ENCODE measurements around the gene COG2. TPM values are rescaled to one million over a fixed set of nuclear protein-coding genes. Genes with fewer than 3 reads are reported as not detected.

The COG2 gene
- total and polyA plus RNA-seq, 2 of the 8 experiments (the other 6 are each of a cell fraction or from before 2014, with no cell fraction given), result 10.3 to 36.7 TPM

- Histone ChIP-seq H4K20me1 (replicated peaks in 1 of 2; ENCODE audit: control insufficient read depth in 1 of 2, insufficient read depth in 2 of 2, low read length in 2 of 2) (no peaks in the 10 kb centered on the region), H2BK20ac (ENCODE audit: low read length) (no peak overlapping the region), H3K27me3 (replicated peaks in 1 of 4; ENCODE audit: control insufficient read depth in 3 of 4, extremely low read depth in 1 of 4, insufficient read depth in 3 of 4, low read length in 3 of 4) (no peaks in the 10 kb centered on the region), H2AK5ac (ENCODE audit: low read depth, low read length) (no peak overlapping the region), H3K79me2 (ENCODE audit: control insufficient read depth in 1 of 2, insufficient read depth in 2 of 2, low read length in 2 of 2) (no peaks in the 10 kb centered on the region), H2BK15ac (ENCODE audit: low read length) (no peak overlapping the region), H3K23me2 (ENCODE audit: low read depth, low read length) (no peaks in the 10 kb centered on the region), H2BK5ac (ENCODE audit: low read depth, low read length) (no peak overlapping the region), H2BK12ac (ENCODE audit: low read depth, low read length) (no peak overlapping the region), H3K4ac (replicated peaks; ENCODE audit: insufficient read length, low read depth, low read length) (no peak overlapping the region), H3K36me3 (ENCODE audit: control insufficient read depth in 2 of 4, insufficient read depth in 4 of 4, low read length in 3 of 4) (no peaks in the 10 kb centered on the region), H3K14ac (ENCODE audit: insufficient read length) (no peak overlapping the region), H4K5ac (ENCODE audit: insufficient read length, low read depth, low read length) (no peak overlapping the region), H3K9ac (replicated peaks in 1 of 4; ENCODE audit: extremely low read depth in 1 of 4, low read depth in 3 of 4, low read length in 3 of 4) (no peak overlapping the region), H2BK120ac (replicated peaks; ENCODE audit: low read depth, low read length) (no peak overlapping the region), H3K23ac (ENCODE audit: insufficient read length) (no peak overlapping the region), H3K4me1 (replicated peaks in 1 of 4; ENCODE audit: control insufficient read depth in 3 of 4, insufficient read depth in 4 of 4, low read length in 3 of 4) (peaks cover 0 to 4% (median 0%) of the 10 kb centered on the region in 4 experiments; a peak in 2 of 7 replicates), H3K27ac (ENCODE audit: low read depth, low read length) (no peak overlapping the region), H3K9me3 (ENCODE audit: insufficient read depth in 2 of 2, low read depth in 1 of 2, low read length in 1 of 2) (no peaks in the 10 kb centered on the region), H4K91ac (replicated peaks; ENCODE audit: insufficient read length, low read length) (no peak overlapping the region), H3K4me2 (ENCODE audit: insufficient read depth in 1 of 2, low read depth in 2 of 2, low read length in 2 of 2) (no peak overlapping the region), H3K4me3 (ENCODE audit: extremely low read depth in 1 of 4, insufficient read depth in 2 of 4, low read depth in 3 of 4, low read length in 4 of 4) (no peak overlapping the region), H3K79me1 (ENCODE audit: low read depth, low read length) (no peaks in the 10 kb centered on the region), H3K18ac (ENCODE audit: extremely low read depth, low read length) (no peak overlapping the region), H4K8ac (ENCODE audit: extremely low read depth, insufficient read depth, low read length) (no peak overlapping the region), H2AFZ (ENCODE audit: low read length) (no peak overlapping the region), H3K56ac (replicated peaks; ENCODE audit: insufficient read length, low read depth, low read length) (no peak overlapping the region)
- FAIRE-seq (no peak), DNase-seq (ENCODE audit: low read depth in 1 of 2, low spot score in 2 of 2) (no peak)
- TF ChIP-seq GTF2F1 (IDR thresholded peaks at IDR 0.05; ENCODE audit: borderline replicate concordance, low read depth, low read length) (no peak), POU5F1 (IDR thresholded peaks at IDR 0.05; ENCODE audit: low read depth, low read length) (no peak), FOSL1 (IDR thresholded peaks at IDR 0.05; ENCODE audit: insufficient read depth, low read depth, low read length) (no peak), ATF3 (IDR thresholded peaks at IDR 0.05; ENCODE audit: insufficient read depth, low read depth, low read length) (no peak), BCL11A (IDR thresholded peaks at IDR 0.05; ENCODE audit: low read depth in 2 of 2, low read length in 2 of 2) (no peak), NRF1 (IDR thresholded peaks at IDR 0.05; ENCODE audit: low read depth, low read length) (no peak)
- POLR2A ChIA-PET (ENCODE audit: partially characterized antibody), result no interaction called here
- CTCF ChIA-PET (ENCODE audit: partially characterized antibody), result interaction anchor here (0.6 to 3.0 kb wide), 4 partner anchors 34 to 72 kb away, joined by 4 to 12 read pairs (median 4); partner anchors contain the start of gene COG2
- WGBS, 2 experiments (ENCODE audit: extremely low coverage in 1 of 2, insufficient coverage in 1 of 2, insufficient read length in 1 of 2, insufficient replicate concordance in 2 of 2, low coverage in 1 of 2, low lambda C conversion rate in 2 of 2, missing lambda C conversion rate in 1 of 2), result 91% methylated on average over 17 of the region's 17 CpGs; no CpG with 5 or more reads in 1 of the 2 experiments
Observed at GRCh38 chr1:230701434-230701833, 59.2 kb downstream of the COG2 start.

Data from H1 (cell line).